ENCODE data around the gene HMX1.

HMX1 gene

DNA sequence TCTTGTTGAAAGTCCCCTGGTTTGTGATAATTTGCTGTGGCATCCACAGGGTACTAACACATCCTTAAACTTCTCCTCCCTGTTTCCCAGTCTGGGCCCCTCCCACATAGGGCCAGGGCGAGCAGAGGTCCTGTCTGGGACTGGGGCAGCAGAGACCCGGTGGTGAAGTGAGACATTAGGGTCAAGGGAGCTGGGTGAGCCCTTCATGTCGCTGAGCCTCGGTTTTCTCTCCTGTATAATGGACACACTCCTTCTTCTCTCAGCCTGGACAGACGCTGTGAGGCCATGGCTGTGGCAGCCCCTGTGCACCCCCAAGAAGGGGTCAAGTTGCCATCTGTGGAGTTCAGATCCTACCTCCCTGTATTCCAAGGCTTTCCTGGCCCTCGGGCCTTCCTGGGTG lies 33.0 kb upstream of the HMX1 start:
- TF ChIP-seq CTCF (IDR thresholded peaks at IDR 0.05; ENCODE audit: low read depth, low read length) = no peak
- no peak overlapping the region for H3K4me3 ChIP-seq (ENCODE audit: low read depth, low read length)

DNA sequence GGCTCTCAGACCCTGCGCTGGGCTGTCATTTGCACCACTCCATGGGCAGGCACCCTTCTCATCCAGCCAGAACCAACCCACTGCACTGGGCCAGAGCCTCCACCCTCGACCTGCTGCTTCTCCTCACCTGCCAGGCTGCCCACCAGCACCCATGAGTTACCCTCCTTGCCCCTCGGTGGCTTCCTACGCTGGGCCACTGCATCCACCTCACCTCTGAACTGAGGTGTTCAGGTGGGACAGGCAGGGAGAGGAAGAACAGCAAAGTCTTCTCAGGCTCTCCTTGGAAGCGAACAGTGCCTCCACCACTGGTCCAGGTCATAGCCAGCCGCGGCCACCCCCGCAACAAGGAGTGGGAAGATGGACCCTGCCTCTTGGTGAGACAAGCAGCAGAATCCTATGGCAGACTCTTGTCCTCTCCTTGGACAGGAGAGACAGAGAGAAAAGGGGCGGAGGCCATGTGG lies 32.4 kb upstream of the HMX1 start:
- TF ChIP-seq CTCF (IDR thresholded peaks at IDR 0.05; ENCODE audit: low read depth, low read length) = no peak
- no peak overlapping the region for H3K4me3 ChIP-seq (ENCODE audit: low read depth, low read length)

DNA sequence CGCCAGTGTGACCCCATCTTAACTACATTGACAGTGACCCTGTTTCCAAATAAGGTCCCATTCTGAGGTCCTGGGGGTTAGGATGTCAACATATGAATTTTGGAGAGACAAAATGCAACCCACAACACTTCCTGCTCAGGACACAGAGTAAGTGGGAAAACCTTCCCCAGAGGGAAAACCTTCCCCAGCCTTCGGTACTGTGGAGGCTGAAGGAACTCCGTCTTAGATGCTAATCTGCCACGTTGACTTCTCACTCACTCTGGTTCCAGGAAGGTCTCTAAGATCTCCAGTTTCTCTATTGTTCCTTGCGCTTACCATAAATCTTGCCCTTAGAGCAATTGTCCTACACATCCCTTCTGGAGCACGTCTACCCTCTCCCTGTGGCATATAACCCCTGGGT lies 29.7 kb upstream of the HMX1 start:
- no peak for TF ChIP-seq CTCF (IDR thresholded peaks at IDR 0.05; ENCODE audit: low read depth, low read length)
- H3K4me3 ChIP-seq (ENCODE audit: low read depth, low read length) = no peak overlapping the region

- TF ChIP-seq CTCF (IDR thresholded peaks at IDR 0.05; ENCODE audit: low read depth, low read length) = no peak
- no peak overlapping the region for H3K4me3 ChIP-seq (ENCODE audit: low read depth, low read length)
Measured at GRCh38 chr4:8900588-8900987, 28.9 kb upstream of the HMX1 start.

GRCh38 chr4:8898419-8898818 lies 26.8 kb upstream of the HMX1 start:
- no peak overlapping the region for H3K4me3 ChIP-seq (ENCODE audit: low read depth, low read length)
- no peak for TF ChIP-seq CTCF (IDR thresholded peaks at IDR 0.05; ENCODE audit: low read depth, low read length)

- H3K4me3 ChIP-seq (ENCODE audit: low read depth, low read length) = no peak overlapping the region
- no peak for TF ChIP-seq CTCF (IDR thresholded peaks at IDR 0.05; ENCODE audit: low read depth, low read length)
Measured at GRCh38 chr4:8897251-8898167, 25.9 kb upstream of the HMX1 start.

GRCh38 chr4:8896506-8896905 lies 24.9 kb upstream of the HMX1 start:
- TF ChIP-seq CTCF (IDR thresholded peaks at IDR 0.05; ENCODE audit: low read depth, low read length) = no peak

More at GRCh38 chr4:8896506-8896905, 24.9 kb upstream of the HMX1 start:
- H3K4me3 ChIP-seq (ENCODE audit: low read depth, low read length) = no peak overlapping the region
